Measurements from ENCODE around the gene ST7. TPM values are rescaled to one million over a fixed set of nuclear protein-coding genes. Genes with fewer than 3 reads are reported as not detected.

Gene ST7
- polyA plus RNA-seq, 1 donor (not counting 4 experiments of a cell fraction or from before 2014, with no cell fraction given), result 16.9 TPM

GRCh38 chr7:117190104-117190503, 236.8 kb downstream of the ST7 start:
- DNase-seq (ENCODE audit: low read depth, low spot score) (no peak), FAIRE-seq (no peak)
- H2AFZ ChIP-seq (ENCODE audit: control insufficient read depth, low read length), result no peak overlapping the region
- TF ChIP-seq, protein P1, sequence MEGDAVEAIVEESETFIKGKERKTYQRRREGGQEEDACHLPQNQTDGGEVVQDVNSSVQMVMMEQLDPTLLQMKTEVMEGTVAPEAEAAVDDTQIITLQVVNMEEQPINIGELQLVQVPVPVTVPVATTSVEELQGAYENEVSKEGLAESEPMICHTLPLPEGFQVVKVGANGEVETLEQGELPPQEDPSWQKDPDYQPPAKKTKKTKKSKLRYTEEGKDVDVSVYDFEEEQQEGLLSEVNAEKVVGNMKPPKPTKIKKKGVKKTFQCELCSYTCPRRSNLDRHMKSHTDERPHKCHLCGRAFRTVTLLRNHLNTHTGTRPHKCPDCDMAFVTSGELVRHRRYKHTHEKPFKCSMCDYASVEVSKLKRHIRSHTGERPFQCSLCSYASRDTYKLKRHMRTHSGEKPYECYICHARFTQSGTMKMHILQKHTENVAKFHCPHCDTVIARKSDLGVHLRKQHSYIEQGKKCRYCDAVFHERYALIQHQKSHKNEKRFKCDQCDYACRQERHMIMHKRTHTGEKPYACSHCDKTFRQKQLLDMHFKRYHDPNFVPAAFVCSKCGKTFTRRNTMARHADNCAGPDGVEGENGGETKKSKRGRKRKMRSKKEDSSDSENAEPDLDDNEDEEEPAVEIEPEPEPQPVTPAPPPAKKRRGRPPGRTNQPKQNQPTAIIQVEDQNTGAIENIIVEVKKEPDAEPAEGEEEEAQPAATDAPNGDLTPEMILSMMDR (optimal IDR thresholded peaks at IDR 0.05 in 1 of 3, IDR thresholded peaks at IDR 0.05 in 1 of 3, conservative IDR thresholded peaks at IDR 0.05 in 1 of 3; ENCODE audit: extremely low read depth in 1 of 3, insufficient read depth in 2 of 3, low read length in 3 of 3), result no peak
- TF ChIP-seq EZH2 (IDR thresholded peaks at IDR 0.05; ENCODE audit: low read length), result no peak
- no peaks in the 10 kb centered on the region for H4K20me1 ChIP-seq (ENCODE audit: control insufficient read depth, extremely low read depth, insufficient read depth, low read length)
- H3K4me1 ChIP-seq (ENCODE audit: control insufficient read depth, extremely low read depth, insufficient read depth, low read length), result no peaks in the 10 kb centered on the region
- H3K27me3 ChIP-seq (ENCODE audit: control insufficient read depth, extremely low read depth, insufficient read depth, low read length), result no peaks in the 10 kb centered on the region
- H3K4me2 ChIP-seq (ENCODE audit: control insufficient read depth, extremely low read depth, insufficient read depth, low read depth, low read length), result no peak overlapping the region
- no peaks in the 10 kb centered on the region for H3K9me3 ChIP-seq (ENCODE audit: control insufficient read depth, low read depth, low read length)
- H3K27ac ChIP-seq (ENCODE audit: control insufficient read depth, insufficient read depth, low read length), result no peak overlapping the region
- no peaks in the 10 kb centered on the region for H3K79me2 ChIP-seq (ENCODE audit: control insufficient read depth, insufficient read depth, low read length)
- H3K9me1 ChIP-seq (ENCODE audit: control insufficient read depth, extremely low read depth, insufficient read depth, low read length), result no peaks in the 10 kb centered on the region
- dilution Hi-C loops (cut with MboI; ENCODE audit: extremely low pct_ligation_motif_present, low sequenced_read_pairs), result no loop called here
- H3K4me3 ChIP-seq (ENCODE audit: control insufficient read depth in 2 of 3, extremely low read depth in 1 of 3, insufficient read depth in 2 of 3, low read depth in 1 of 3, low read length in 3 of 3), result no peak overlapping the region
- peaks cover 0 to 3% of the 10 kb centered on the region in 2 experiments for H3K36me3 ChIP-seq (ENCODE audit: control insufficient read depth in 2 of 2, extremely low read depth in 1 of 2, insufficient read depth in 2 of 2, low read length in 2 of 2)
- H3K9ac ChIP-seq (ENCODE audit: control insufficient read depth, extremely low read depth, insufficient read depth, low read length), result no peak overlapping the region

DNA sequence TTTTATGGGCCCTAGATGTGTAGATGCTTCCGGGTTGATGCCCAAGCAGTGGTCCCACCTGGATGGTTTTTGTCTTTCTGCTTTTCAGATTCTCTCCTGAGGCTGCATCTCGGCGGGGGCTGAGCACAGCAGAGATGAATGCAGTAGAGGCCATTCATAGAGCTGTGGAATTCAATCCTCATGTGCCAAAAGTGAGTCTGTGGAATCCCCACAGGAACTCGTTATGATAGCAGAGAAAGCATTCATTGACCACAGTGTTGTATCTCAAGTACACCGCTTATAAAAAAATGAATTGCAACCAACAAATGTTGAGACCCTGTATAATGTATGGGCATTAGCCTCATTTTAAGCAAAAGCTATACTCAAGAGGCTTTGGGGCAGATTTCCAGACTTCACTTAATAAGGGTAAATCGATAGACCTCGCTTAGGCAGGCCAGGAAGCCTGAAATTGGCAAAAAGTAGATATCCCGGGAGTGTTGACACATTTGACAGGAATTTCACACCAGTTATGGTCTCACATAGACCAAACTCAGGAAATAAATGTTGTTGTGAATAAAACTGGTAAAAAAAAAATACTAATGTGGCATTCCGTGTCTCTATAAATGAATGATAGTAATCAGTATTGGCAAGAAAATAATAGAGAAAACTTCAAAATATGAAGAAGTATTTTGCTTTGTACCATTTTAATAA, 237.6 kb downstream of the ST7 start:
- Histone ChIP-seq H3K4me2 (ENCODE audit: control insufficient read depth, extremely low read depth, insufficient read depth, low read depth, low read length) (no peak overlapping the region), H3K9me1 (ENCODE audit: control insufficient read depth, extremely low read depth, insufficient read depth, low read length) (no peaks in the 10 kb centered on the region), H3K79me2 (ENCODE audit: control insufficient read depth, insufficient read depth, low read length) (no peaks in the 10 kb centered on the region), H2AFZ (ENCODE audit: control insufficient read depth, low read length) (no peak overlapping the region), H3K9ac (ENCODE audit: control insufficient read depth, extremely low read depth, insufficient read depth, low read length) (no peak overlapping the region), H3K4me3 (ENCODE audit: control insufficient read depth in 2 of 3, extremely low read depth in 1 of 3, insufficient read depth in 2 of 3, low read depth in 1 of 3, low read length in 3 of 3) (no peak overlapping the region), H3K36me3 (ENCODE audit: control insufficient read depth in 2 of 2, extremely low read depth in 1 of 2, insufficient read depth in 2 of 2, low read length in 2 of 2) (peaks cover 0 to 3% of the 10 kb centered on the region in 2 experiments), H3K4me1 (ENCODE audit: control insufficient read depth, extremely low read depth, insufficient read depth, low read length) (no peaks in the 10 kb centered on the region), H3K9me3 (ENCODE audit: control insufficient read depth, low read depth, low read length) (no peaks in the 10 kb centered on the region), H4K20me1 (ENCODE audit: control insufficient read depth, extremely low read depth, insufficient read depth, low read length) (no peaks in the 10 kb centered on the region), H3K27ac (ENCODE audit: control insufficient read depth, insufficient read depth, low read length) (no peak overlapping the region), H3K27me3 (ENCODE audit: control insufficient read depth, extremely low read depth, insufficient read depth, low read length) (no peaks in the 10 kb centered on the region)
- TF ChIP-seq, protein P1 (optimal IDR thresholded peaks at IDR 0.05 in 1 of 3, IDR thresholded peaks at IDR 0.05 in 1 of 3, conservative IDR thresholded peaks at IDR 0.05 in 1 of 3; ENCODE audit: extremely low read depth in 1 of 3, insufficient read depth in 2 of 3, low read length in 3 of 3), result no peak
- TF ChIP-seq EZH2 (IDR thresholded peaks at IDR 0.05; ENCODE audit: low read length), result no peak
- no peak for FAIRE-seq
- DNase-seq (ENCODE audit: low read depth, low spot score), result no peak
- dilution Hi-C loops (cut with MboI; ENCODE audit: extremely low pct_ligation_motif_present, low sequenced_read_pairs), result no loop called here
